ENCODE measurements around the gene LINGO4.
"Not testable (repeated sequence)": the region's sequence is repeated elsewhere in the genome, so short reads cannot be mapped to it uniquely, and the experiment has no call there.

LINGO4 gene

GRCh38 chr1:151799179-151800022, 5.8 kb downstream of the LINGO4 start:
- Mint-ChIP-seq H3K4me3 (no peak overlapping the region), H3K4me1 (peaks cover 13 to 15% of the 10 kb centered on the region in 2 donors), H3K36me3 (peaks cover 2 to 5% of the 10 kb centered on the region in 2 donors), H3K27ac (no peak overlapping the region), H3K9me3 (no peaks in the 10 kb centered on the region), H3K27me3 (peaks cover 17 to 21% of the 10 kb centered on the region in 2 donors)
- ATAC-seq (replicated peaks) (no peak), DNase-seq (no peak)

GRCh38 chr1:151798571-151798970, 6.6 kb downstream of the LINGO4 start:
- no peak for DNase-seq
- no peak overlapping the region for H3K4me3 Mint-ChIP-seq
- H3K4me1 Mint-ChIP-seq, result peaks cover 5 to 9% of the 10 kb centered on the region in 2 donors
- H3K27ac Mint-ChIP-seq, result no peak overlapping the region
- peaks cover 17 to 21% of the 10 kb centered on the region in 2 donors for H3K27me3 Mint-ChIP-seq
- ATAC-seq (replicated peaks), result no peak
- H3K9me3 Mint-ChIP-seq, result no peaks in the 10 kb centered on the region
- peaks cover 2 to 5% of the 10 kb centered on the region in 2 donors for H3K36me3 Mint-ChIP-seq

GRCh38 chr1:151790940-151791651, 14.1 kb downstream of the LINGO4 start:
- ATAC-seq (replicated peaks) (peak; percentile 4 to 6), DNase-seq (no peak)
- no peaks in the 10 kb centered on the region for H3K27me3 Mint-ChIP-seq
- peak overlapping the region; percentile 88 for H3K4me3 Mint-ChIP-seq
- H3K4me1 Mint-ChIP-seq, result peaks cover 5 to 16% of the 10 kb centered on the region in 2 donors
- no peaks in the 10 kb centered on the region for H3K36me3 Mint-ChIP-seq
- H3K9me3 Mint-ChIP-seq, result no peaks in the 10 kb centered on the region
- peak overlapping the region; percentile 84 for H3K27ac Mint-ChIP-seq

GRCh38 chr1:151790071-151790939, 14.9 kb downstream of the LINGO4 start, which contains the start of gene TDRKH:
TSS of gene TDRKH (minus strand) at chr1:151790500. CDS start at chr1:151783022, 7,478 bp downstream.
- peak; percentile 96 to 98 for ATAC-seq (replicated peaks)
- peaks cover 5 to 16% of the 10 kb centered on the region in 2 donors for H3K4me1 Mint-ChIP-seq
- peak within 1 kb of the TSS; percentile 84 for H3K27ac Mint-ChIP-seq
- no peaks in the 10 kb centered on the region for H3K36me3 Mint-ChIP-seq
- DNase-seq, result peak; percentile 99
- no peaks in the 10 kb centered on the region for H3K27me3 Mint-ChIP-seq
- H3K4me3 Mint-ChIP-seq, result peak within 1 kb of the TSS; percentile 88
- H3K9me3 Mint-ChIP-seq, result no peaks in the 10 kb centered on the region

GRCh38 chr1:151787689-151788088, 17.5 kb downstream of the LINGO4 start:
- Mint-ChIP-seq H3K4me1 (peaks cover 5 to 16% of the 10 kb centered on the region in 2 donors), H3K27ac (no peak overlapping the region), H3K4me3 (no peak overlapping the region), H3K27me3 (no peaks in the 10 kb centered on the region), H3K9me3 (no peaks in the 10 kb centered on the region), H3K36me3 (no peaks in the 10 kb centered on the region)
- DNase-seq (no peak), ATAC-seq (replicated peaks) (no peak)

GRCh38 chr1:151783796-151784195, 21.4 kb downstream of the LINGO4 start:
- no peaks in the 10 kb centered on the region for H3K27me3 Mint-ChIP-seq
- ATAC-seq (replicated peaks) (no peak), DNase-seq (no peak)

GRCh38 chr1:151782741-151783140, 22.5 kb downstream of the LINGO4 start:
- Mint-ChIP-seq H3K27me3 (no peaks in the 10 kb centered on the region), H3K27ac (no peak overlapping the region), H3K4me3 (no peak overlapping the region), H3K4me1 (no peaks in the 10 kb centered on the region), H3K36me3 (peaks cover 14 to 20% of the 10 kb centered on the region in 2 donors), H3K9me3 (no peaks in the 10 kb centered on the region)
- ATAC-seq (replicated peaks) (no peak), DNase-seq (no peak)

More at GRCh38 chr1:151783796-151784195, 21.4 kb downstream of the LINGO4 start:
- Mint-ChIP-seq H3K9me3 (no peaks in the 10 kb centered on the region), H3K4me3 (no peak overlapping the region), H3K4me1 (no peaks in the 10 kb centered on the region), H3K36me3 (peaks cover 7 to 13% of the 10 kb centered on the region in 2 donors), H3K27ac (no peak overlapping the region)

- not testable (repeated sequence) for H3K4me3 Mint-ChIP-seq; H3K4me1 Mint-ChIP-seq; DNase-seq; H3K9me3 Mint-ChIP-seq; H3K27ac Mint-ChIP-seq; ATAC-seq (replicated peaks); H3K27me3 Mint-ChIP-seq
- H3K36me3 Mint-ChIP-seq, result peaks cover 14 to 20% of the 10 kb centered on the region in 2 donors
These were observed 23.2 kb downstream of the LINGO4 start for GRCh38 chr1:151782026-151782425.

GRCh38 chr1:151780736-151781135, 24.5 kb downstream of the LINGO4 start:
- H3K4me1 Mint-ChIP-seq; H3K27me3 Mint-ChIP-seq; H3K4me3 Mint-ChIP-seq; ATAC-seq (replicated peaks); H3K9me3 Mint-ChIP-seq; DNase-seq; H3K27ac Mint-ChIP-seq: not testable (repeated sequence)
- H3K36me3 Mint-ChIP-seq, result peaks cover 19 to 28% of the 10 kb centered on the region in 2 donors

- Mint-ChIP-seq H3K9me3 (no peaks in the 10 kb centered on the region), H3K27me3 (no peaks in the 10 kb centered on the region), H3K36me3 (peaks cover 25 to 36% of the 10 kb centered on the region in 2 donors), H3K4me1 (no peaks in the 10 kb centered on the region), H3K27ac (no peak overlapping the region), H3K4me3 (no peak overlapping the region)
- no peak for ATAC-seq (replicated peaks)
- DNase-seq, result no peak
These were observed 25.4 kb downstream of the LINGO4 start for GRCh38 chr1:151779852-151780251.

GRCh38 chr1:151777317-151777716, 27.9 kb downstream of the LINGO4 start:
- Mint-ChIP-seq H3K4me1 (no peaks in the 10 kb centered on the region), H3K4me3 (no peak overlapping the region), H3K27me3 (no peaks in the 10 kb centered on the region), H3K27ac (no peak overlapping the region), H3K36me3 (peaks cover 25 to 44% of the 10 kb centered on the region in 2 donors), H3K9me3 (no peaks in the 10 kb centered on the region)
- ATAC-seq (replicated peaks) (no peak), DNase-seq (no peak)

GRCh38 chr1:151776665-151777062, 28.6 kb downstream of the LINGO4 start:
- H3K36me3 Mint-ChIP-seq, result peaks cover 25 to 45% of the 10 kb centered on the region in 2 donors
- H3K9me3 Mint-ChIP-seq, result no peaks in the 10 kb centered on the region
- DNase-seq (no peak), ATAC-seq (replicated peaks) (no peak)
- H3K4me3 Mint-ChIP-seq, result no peak overlapping the region
- no peaks in the 10 kb centered on the region for H3K4me1 Mint-ChIP-seq
- no peak overlapping the region for H3K27ac Mint-ChIP-seq
- no peaks in the 10 kb centered on the region for H3K27me3 Mint-ChIP-seq

- DNase-seq (no peak), ATAC-seq (replicated peaks) (no peak)
- Mint-ChIP-seq H3K4me1 (no peaks in the 10 kb centered on the region), H3K9me3 (no peaks in the 10 kb centered on the region), H3K36me3 (peaks cover 21 to 44% of the 10 kb centered on the region in 2 donors), H3K4me3 (no peak overlapping the region), H3K27ac (no peak overlapping the region), H3K27me3 (no peaks in the 10 kb centered on the region)
These were observed 29.1 kb downstream of the LINGO4 start for GRCh38 chr1:151775894-151776664.

All from stimulated activated naive B cell treated with anti-CD40 and anti-IgM and Interleukin-4, amounts not matched to agents 10 μg/mL and 1 μg/mL and 100 μg/mL, for 72 hours (primary cell).